Stimulated activated CD4-positive, alpha-beta T cell treated with anti-CD3 and anti-CD28 coated beads, Interleukin-1b, Interleukin-23, amount 100 ng/mL, for 48 hours (primary cell): ENCODE data around the gene DPP3.

Source experiments
- DNase-seq: peaks from one replicate; pipeline ENCODE4 v3.0.0-alpha.2; 2020

Gene DPP3

DNA sequence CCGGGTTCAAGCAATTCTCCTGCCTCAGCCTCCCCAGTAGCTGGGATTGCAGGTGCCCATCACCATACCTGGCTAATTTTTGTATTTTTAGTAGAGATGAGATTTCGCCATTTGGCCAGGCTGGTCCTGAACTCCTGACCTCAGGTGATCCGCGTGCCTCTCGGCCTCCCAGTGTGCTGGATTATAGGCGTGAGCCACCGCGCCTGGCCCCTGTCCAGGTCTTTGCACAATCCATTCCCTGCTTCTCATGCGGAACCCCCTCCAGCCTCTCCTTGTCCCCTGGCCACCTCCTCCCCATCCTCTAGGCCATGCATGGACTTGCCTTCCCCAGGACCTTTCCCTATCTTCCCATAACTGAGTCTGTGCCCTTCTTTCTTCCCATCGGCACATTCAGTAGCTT is 8.7 kb downstream of the DPP3 start:
- DNase-seq = no peak

DNA sequence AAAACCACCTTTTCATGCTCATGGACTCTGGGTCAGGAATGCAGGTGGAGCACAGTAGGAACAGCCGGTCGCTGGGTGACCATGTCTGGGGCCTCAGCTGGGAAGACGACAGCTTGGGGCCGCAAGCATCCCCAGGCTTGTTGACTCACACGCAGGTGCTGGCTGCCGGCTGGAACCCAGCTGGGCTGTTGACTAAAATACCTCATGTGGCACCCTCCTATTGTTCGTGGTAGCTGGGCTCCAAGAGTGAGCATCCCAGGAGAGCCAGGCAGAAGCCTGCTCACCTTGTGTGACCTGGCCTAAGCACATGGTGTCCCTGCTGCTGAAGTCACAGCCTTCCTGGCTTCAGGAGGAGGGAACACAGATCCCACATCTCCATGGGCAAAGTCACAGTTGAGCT is 9.4 kb downstream of the DPP3 start:
- DNase-seq = no peak

DNA sequence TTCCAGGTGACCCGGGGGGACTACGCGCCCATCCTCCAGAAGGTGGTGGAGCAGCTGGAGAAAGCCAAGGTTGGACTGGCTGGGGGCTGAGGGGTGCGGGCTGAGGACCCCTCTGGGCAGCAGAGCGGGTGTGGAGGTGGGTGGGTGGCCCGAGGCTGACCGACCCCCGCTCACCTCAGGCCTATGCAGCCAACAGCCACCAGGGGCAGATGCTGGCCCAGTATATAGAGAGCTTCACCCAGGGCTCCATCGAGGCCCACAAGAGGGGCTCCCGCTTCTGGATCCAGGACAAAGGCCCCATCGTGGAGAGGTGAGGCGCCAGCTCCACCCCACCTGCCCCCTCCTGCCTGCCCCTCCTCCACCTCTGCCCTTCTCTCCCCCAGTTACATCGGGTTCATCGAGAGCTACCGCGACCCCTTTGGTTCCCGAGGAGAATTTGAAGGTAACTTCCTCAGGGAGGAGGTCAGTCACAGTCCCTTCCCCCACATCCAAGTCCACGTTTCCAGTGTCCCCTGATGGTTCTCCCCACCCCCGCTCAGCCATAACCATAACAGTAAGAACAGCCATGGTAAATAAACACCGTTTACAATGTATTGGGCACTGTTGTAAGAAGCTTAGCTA is 11.2 kb downstream of the DPP3 start:
- DNase-seq = no peak

- no peak for DNase-seq
Observed at GRCh38 chr11:66492161-66492865, 12.1 kb downstream of the DPP3 start.

DNA sequence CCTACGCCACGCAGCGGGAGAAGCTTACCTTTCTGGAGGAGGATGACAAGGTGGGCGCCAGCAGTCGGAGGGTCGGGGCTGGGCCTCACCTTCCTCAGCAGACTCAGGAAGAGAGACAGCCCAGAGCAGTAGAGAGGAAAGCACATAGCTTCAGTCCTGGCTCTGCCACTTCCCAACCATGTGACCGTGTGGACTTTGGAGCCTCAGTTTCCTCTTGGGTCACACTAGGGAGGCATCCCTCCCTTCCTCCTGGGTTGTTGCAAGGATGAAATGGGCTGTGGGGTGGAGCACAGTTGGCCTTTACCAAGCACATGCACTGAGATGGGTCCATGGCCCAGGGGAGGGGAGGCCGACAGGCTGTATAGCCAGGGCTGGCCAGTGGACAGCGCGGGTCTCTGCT is 12.9 kb downstream of the DPP3 start:
- DNase-seq = no peak

- no peak for DNase-seq
Observed at GRCh38 chr11:66494458-66494857, 14.2 kb downstream of the DPP3 start.

- no peak for DNase-seq
Observed at GRCh38 chr11:66494935-66495334, 14.7 kb downstream of the DPP3 start.

DNA sequence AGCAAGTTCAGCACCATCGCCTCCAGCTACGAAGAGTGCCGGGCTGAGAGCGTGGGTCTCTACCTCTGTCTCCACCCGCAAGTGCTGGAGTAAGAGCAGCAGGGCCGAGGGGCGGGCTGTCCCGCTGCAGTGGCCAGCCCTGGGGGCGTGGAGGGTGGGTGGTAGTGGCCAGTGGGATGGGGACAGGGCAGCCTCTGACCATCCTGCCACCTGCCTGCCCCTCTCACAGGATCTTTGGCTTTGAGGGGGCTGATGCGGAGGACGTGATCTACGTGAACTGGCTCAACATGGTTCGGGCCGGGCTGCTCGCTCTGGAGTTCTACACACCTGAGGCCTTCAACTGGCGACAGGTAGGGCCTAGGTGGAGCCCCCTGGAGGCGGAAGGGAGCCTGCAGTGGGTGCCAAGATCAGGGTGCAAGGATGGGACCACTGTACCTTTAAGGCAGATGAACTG is 15.2 kb downstream of the DPP3 start:
- DNase-seq = no peak

DNA sequence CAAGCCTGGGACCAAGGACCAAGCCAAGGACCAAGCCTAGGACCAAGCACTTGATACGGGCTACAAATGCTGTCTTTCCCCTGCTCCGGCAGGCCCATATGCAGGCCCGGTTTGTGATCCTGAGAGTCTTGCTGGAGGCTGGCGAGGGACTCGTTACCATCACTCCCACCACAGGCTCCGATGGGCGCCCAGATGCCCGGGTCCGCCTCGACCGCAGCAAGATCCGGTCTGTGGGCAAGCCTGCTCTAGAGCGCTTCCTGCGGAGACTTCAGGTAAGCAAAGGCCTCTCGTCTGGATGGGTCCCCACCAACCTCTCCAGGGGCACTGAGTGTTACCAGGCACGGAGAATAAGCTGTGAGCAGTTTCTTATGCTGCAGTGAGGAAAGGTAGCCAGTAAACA is 17.0 kb downstream of the DPP3 start:
- no peak for DNase-seq

DNA sequence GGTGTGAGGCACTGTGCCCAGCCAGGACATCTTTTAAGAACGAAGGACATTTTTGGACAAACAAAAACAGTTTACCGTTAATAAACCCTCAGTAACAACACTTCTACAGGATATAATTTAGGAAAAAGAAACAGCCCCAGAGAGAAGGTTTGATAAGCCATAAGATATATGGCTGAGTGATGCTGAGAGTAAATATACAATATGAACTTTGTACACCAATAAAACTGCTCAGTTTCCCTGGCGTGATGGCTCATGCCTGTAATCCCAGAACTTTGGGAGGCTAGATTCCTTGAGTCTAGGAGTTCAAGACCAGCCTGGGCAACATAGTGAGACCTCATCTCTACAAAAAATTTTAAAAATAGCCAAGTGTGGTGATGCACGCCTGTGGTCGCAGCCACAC is 18.3 kb downstream of the DPP3 start:
- DNase-seq = no peak

DNA sequence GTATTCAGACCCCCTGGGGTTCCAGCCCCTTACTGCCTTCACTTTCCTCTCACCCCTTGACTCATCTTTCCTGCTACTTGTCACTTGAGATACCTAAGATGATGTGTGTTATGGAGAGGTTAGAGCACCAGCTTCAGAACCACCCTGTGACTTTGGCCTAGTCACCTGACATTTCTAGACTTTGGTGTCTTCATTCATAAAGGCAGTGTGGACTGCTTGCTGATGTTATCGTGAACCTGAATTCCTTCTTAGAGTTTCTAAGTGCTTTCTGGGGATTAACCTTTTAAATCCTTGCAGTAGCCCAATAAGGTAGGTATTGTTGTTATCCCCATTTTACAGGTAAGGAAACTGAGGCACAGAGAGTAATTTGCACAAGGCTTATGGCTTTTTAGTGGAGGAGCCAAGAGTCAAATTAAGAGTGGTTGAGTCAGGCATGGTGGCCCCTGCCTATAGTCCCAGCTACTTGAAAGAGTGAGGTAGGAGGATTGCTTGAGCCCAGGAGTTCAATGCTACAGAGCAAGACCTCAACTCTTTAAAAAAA is 25.1 kb downstream of the DPP3 start:
- no peak for DNase-seq

DNA sequence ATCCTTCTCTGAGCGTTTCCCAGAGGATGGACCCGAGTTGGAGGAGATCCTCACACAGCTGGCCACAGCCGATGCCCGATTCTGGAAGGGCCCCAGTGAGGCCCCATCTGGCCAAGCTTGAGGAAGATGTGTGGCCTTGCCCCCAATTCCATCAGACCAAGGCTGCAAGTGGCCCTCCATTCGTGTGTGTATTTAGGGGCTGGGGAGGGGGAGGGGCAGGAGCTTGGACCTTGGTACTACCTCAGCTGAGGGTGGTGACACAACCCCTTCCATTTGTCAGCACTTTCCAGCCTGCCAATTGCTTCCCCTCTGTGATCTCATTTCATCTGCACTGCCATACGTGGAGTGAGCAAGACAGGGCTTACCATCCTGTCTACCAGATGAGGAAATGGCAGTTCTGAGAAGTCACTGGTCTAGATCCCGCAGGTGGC is 28.9 kb downstream of the DPP3 start:
- DNase-seq = peak; percentile 10

GRCh38 chr11:66510271-66510989 is 30.2 kb downstream of the DPP3 start, which contains the start of gene BBS1:
Gene BBS1, plus strand, starts transcription at chr11:66510635. Its CDS starts 25 bp downstream, at chr11:66510660.
- peak; percentile 81 for DNase-seq

DNA sequence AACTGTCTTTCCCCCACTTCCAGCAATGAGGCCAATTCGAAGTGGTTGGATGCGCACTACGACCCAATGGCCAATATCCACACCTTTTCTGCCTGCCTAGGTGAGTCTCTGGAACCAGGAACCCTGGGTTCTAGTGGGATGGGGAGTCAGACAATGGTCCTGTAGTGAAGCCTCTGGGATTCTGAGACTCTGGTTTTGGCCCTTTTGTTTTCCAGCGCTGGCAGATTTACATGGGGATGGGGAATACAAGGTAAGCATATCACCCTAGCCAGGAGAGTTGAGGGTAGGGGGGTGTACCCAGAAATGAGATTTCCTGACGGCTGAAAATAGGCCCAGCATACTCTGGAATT is 30.7 kb downstream of the DPP3 start:
- DNase-seq = no peak

- no peak for DNase-seq
Observed at GRCh38 chr11:66523611-66524010, 43.4 kb downstream of the DPP3 start.

DNA sequence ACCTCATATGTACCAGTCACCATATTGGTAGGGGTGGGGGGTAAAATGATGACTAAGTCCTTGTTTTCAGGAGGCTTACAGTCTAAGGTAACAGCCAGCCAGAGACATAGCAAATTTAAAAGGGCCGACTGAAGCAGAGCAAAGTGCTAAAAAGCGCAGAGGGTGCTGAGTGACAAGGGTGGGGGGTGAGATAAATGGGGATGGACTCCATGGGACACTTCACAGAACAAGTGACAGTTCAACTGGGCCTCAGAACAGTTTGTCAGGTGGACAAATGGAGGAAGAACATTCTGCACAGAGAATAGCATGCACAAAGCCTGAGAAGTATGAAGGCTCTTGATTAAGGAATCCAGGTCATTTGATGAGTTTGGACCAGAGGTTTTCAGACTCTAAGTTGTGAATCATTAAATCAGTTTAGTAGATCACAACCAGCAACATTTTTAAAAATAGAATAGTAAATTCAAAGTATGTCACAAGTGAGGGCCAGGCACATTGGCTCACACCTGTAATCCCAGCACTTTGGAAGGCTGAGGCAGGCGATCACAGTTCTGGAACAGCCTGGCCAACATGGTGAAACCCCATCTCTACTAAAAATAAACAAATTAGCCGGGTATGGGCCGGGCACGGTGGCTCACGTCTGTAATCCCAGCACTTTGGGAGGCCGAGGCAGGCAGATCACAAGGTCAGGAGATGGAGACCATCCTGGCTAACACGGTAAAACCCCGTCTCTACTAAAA is 44.2 kb downstream of the DPP3 start:
- DNase-seq = no peak

GRCh38 chr11:66529069-66529468 is 48.8 kb downstream of the DPP3 start:
- DNase-seq = no peak

- DNase-seq = no peak
Observed at GRCh38 chr11:66529655-66530054, 49.4 kb downstream of the DPP3 start.

GRCh38 chr11:66530927-66531709 is 50.9 kb downstream of the DPP3 start:
- DNase-seq = no peak

GRCh38 chr11:66531841-66532240 is 51.6 kb downstream of the DPP3 start:
- no peak for DNase-seq

DNA sequence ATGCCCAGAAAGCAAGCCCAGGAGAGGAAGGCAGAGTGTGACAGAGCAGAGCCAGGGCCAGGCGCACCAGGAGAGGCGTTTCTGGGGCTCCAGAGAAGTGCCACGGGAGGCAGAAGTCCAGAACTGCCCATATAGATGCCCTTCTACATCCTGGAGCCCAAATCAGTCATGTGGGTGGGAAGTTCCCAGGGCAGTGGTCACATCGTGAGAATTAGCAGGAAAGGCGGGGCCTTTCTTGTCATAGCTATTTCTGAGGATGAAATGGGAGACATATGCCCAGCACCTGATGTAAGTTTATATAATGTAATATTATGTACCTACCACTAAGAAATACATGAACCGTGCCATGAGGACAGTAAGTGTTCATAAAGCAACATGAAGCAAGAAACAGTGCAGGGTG is 52.5 kb downstream of the DPP3 start:
- no peak for DNase-seq

DNA sequence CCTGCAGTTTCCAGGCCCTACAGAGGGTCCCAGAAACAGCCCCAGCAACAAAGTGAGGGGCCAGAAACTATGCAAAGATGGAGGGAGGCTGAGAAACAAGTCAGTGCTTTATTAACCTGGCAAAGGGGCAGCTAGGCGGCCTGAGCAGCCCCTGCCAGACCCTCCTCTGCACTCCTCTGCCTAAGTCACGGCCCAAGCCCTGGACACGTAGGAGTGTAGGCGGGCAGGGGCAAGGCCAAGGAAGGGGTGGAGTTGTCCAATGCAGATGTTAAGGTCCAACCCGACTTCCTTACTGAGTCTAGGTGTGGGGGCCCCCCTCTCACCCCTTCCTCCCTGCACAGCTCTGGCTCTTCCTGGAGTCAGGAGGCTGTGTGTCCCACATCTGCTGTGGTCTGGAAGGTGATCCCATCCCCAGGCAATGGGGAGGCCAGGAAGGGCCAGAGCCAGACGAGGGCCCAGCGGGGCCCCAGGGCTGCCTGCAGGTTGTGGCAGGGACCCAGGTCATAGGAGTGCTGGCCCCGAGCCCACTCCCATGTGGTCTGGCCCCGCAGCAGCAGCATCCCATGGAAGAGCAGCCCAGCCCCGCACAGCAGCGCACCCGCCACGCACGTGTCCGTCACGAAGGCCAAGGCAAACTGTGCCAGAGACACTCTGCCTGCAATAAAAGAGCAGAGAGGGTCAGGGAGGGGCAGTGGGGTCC is 59.1 kb downstream of the DPP3 start:
- DNase-seq = no peak
